ENCODE results near the gene LRRFIP2. TPM values are rescaled to one million over a fixed set of nuclear protein-coding genes. Genes with fewer than 3 reads are reported as not detected.

Gene LRRFIP2
- total and polyA plus RNA-seq, 8 donors, result 25.9 to 131 (median 39.0) TPM

DNA sequence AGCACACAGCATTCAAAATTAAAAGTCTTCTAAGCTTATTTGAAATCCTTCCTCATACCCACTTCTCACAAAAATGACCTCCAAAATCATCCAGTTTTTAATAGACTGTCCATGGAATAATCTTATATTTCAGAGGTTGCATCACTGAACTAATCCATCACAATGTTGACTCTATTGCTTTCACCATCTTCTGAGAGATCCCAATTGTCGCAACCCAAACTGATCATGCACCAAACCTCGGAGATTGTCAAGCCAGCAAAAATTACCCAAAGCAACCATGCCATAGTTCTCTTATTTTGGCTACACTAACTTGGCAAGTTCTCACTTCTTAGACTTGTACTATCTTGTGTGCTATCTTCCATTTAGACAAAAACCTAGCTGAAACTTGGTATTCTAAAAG, 75.5 kb downstream of the LRRFIP2 start:
- Histone ChIP-seq H3K27me3 (no peaks in the 10 kb centered on the region), H3K36me3 (peaks cover 0 to 16% (median 11%) of the 10 kb centered on the region in 4 donors), H3K4me1 (peaks cover 0 to 28% (median 10%) of the 10 kb centered on the region in 4 donors), H3K27ac (no peak overlapping the region), H3K4me3 (no peak overlapping the region), H3K9me3 (no peaks in the 10 kb centered on the region)
- intact Hi-C loops (cut with DNase I; ENCODE audit: low total_unique reads), result no loop called here
- TF ChIP-seq POLR2A (IDR thresholded peaks at IDR 0.05), result no peak
- TF ChIP-seq EP300 (IDR thresholded peaks at IDR 0.05), result no peak
- TF ChIP-seq, protein P1, sequence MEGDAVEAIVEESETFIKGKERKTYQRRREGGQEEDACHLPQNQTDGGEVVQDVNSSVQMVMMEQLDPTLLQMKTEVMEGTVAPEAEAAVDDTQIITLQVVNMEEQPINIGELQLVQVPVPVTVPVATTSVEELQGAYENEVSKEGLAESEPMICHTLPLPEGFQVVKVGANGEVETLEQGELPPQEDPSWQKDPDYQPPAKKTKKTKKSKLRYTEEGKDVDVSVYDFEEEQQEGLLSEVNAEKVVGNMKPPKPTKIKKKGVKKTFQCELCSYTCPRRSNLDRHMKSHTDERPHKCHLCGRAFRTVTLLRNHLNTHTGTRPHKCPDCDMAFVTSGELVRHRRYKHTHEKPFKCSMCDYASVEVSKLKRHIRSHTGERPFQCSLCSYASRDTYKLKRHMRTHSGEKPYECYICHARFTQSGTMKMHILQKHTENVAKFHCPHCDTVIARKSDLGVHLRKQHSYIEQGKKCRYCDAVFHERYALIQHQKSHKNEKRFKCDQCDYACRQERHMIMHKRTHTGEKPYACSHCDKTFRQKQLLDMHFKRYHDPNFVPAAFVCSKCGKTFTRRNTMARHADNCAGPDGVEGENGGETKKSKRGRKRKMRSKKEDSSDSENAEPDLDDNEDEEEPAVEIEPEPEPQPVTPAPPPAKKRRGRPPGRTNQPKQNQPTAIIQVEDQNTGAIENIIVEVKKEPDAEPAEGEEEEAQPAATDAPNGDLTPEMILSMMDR (IDR thresholded peaks at IDR 0.05), result no peak
- no peak for TF ChIP-seq POLR2AphosphoS5 (IDR thresholded peaks at IDR 0.05)
- DNase-seq, result no peak
- WGBS, 5 donors, result 96 to 100% (median 97%) methylated on average over 2 of the region's 2 CpGs

DNA sequence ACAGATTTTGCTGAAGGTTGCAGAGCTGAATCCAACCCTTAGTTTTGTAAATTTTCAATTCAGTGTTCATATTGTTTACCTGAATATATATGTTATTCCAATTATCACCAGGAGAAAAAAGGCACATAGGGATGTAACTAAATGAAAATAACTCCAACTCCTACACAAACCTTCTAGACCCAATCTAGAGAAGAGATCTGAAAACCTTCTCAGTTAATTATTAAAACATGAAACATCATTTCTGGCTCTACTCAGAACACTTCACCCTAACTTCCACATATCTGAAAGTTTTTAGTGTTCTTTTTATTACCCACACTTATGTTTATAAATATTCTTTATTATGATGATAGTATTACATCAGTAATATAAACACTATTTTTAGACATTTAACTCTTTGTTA, 76.6 kb downstream of the LRRFIP2 start:
- intact Hi-C loops (cut with DNase I; ENCODE audit: low total_unique reads), result no loop called here
- no peak overlapping the region for H3K4me3 ChIP-seq
- no peaks in the 10 kb centered on the region for H3K9me3 ChIP-seq
- H3K27me3 ChIP-seq, result no peaks in the 10 kb centered on the region
- H3K36me3 ChIP-seq, result peaks cover 4 to 27% (median 21%) of the 10 kb centered on the region in 4 donors
- no peak for TF ChIP-seq POLR2A (IDR thresholded peaks at IDR 0.05)
- no peak for TF ChIP-seq EP300 (IDR thresholded peaks at IDR 0.05)
- TF ChIP-seq POLR2AphosphoS5 (IDR thresholded peaks at IDR 0.05), result no peak
- TF ChIP-seq, protein P1 (IDR thresholded peaks at IDR 0.05), result no peak
- peaks cover 0 to 21% (median 10%) of the 10 kb centered on the region in 4 donors for H3K4me1 ChIP-seq
- H3K27ac ChIP-seq, result no peak overlapping the region
- DNase-seq, result no peak

DNA sequence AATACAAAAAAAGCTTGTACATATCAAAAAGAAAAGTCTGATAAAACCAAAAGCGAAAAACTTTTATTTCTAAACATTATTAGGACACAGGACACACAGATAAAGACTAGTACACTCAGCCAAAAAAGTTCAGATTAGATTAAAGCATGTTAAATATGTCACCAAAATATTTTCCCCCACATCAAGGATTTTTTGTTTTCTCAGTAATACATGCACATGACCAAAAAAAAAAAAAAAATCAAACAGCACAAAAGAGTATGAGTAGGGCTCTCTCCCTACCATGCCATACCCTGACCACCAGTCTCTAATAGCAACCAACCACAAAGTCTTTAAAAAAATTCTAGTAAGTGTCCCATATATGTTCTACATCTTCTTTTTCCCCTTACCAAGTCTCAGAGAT, 77.4 kb downstream of the LRRFIP2 start:
- WGBS, 5 donors, result 22 to 58% (median 26%) methylated on average over 1 of the region's 1 CpG
- no peaks in the 10 kb centered on the region for H3K9me3 ChIP-seq
- DNase-seq, result no peak
- H3K4me3 ChIP-seq, result no peak overlapping the region
- peaks cover 0 to 21% (median 10%) of the 10 kb centered on the region in 4 donors for H3K4me1 ChIP-seq
- peaks cover 4 to 35% (median 25%) of the 10 kb centered on the region in 4 donors for H3K36me3 ChIP-seq
- H3K27me3 ChIP-seq, result no peaks in the 10 kb centered on the region
- intact Hi-C loops (cut with DNase I; ENCODE audit: low total_unique reads), result no loop called here
- H3K27ac ChIP-seq, result no peak overlapping the region
- TF ChIP-seq POLR2AphosphoS5 (IDR thresholded peaks at IDR 0.05), result no peak
- no peak for TF ChIP-seq POLR2A (IDR thresholded peaks at IDR 0.05)
- TF ChIP-seq, protein P1 (IDR thresholded peaks at IDR 0.05), result no peak
- no peak for TF ChIP-seq EP300 (IDR thresholded peaks at IDR 0.05)

DNA sequence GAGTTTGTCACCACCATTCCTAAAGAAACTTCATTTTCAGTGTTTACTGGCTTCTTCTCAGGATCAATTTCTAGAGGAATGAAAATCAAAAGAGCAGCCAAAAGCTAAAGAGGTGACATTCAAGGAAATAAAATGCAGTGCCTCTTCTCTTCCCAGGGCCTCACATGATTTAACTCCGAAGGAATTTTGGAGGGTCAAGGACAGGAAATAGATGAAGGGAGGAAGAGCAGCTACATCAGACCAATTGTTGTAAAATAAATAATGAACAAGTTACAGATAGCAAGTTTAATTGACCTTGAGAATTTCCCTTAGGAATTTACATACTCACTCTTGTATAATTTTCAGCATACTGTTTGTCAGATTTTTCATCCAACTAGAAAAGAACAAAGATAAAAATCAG, 78.1 kb downstream of the LRRFIP2 start:
- no peaks in the 10 kb centered on the region for H3K27me3 ChIP-seq
- TF ChIP-seq EP300 (IDR thresholded peaks at IDR 0.05) (no peak), POLR2A (IDR thresholded peaks at IDR 0.05) (no peak), POLR2AphosphoS5 (IDR thresholded peaks at IDR 0.05) (no peak)
- TF ChIP-seq, protein P1 (IDR thresholded peaks at IDR 0.05), result no peak
- peak in 1 of 2 donors; percentile 42 for DNase-seq
- no peak overlapping the region for H3K4me3 ChIP-seq
- H3K27ac ChIP-seq, result no peak overlapping the region
- intact Hi-C loops (cut with DNase I; ENCODE audit: low total_unique reads), result no loop called here
- H3K36me3 ChIP-seq, result peaks cover 4 to 38% (median 28%) of the 10 kb centered on the region in 4 donors
- 48 to 63% (median 55%) methylated on average over 1 of the region's 1 CpG for WGBS, 5 donors
- H3K4me1 ChIP-seq, result peaks cover 0 to 21% (median 10%) of the 10 kb centered on the region in 4 donors
- no peaks in the 10 kb centered on the region for H3K9me3 ChIP-seq
